ENCODE measurements around the gene GNG12.

- TF ChIP-seq POLR2A (IDR thresholded peaks at IDR 0.05), result no peak
- no peak for TF ChIP-seq CTCF (IDR thresholded peaks at IDR 0.05)
- TF ChIP-seq EP300 (IDR thresholded peaks at IDR 0.05), result no peak
Measured at GRCh38 chr1:67804710-67805109, 28.6 kb downstream of the GNG12 start.
